ENCODE measurements around the gene SEC16A.

The SEC16A gene

GRCh38 chr9:136482793-136483588, at the start of gene SEC16A:
SEC16A (minus strand) TSS chr9:136483040; CDS start chr9:136477615, 5,425 bp downstream.
- DNase-seq (ENCODE audit: low read depth, low spot score): peak; percentile 98
- in situ Hi-C loops (cut with HindIII; ENCODE audit: low sequenced_read_pairs): loop anchor here (10.0 kb wide), 1 partner anchor 62 kb away; the partner anchor contains the start of gene NOTCH1
- no peak for TF ChIP-seq CTCF (IDR thresholded peaks at IDR 0.05; ENCODE audit: low read depth, low read length)
- H3K4me3 ChIP-seq (ENCODE audit: low read depth, low read length): peak within 1 kb of the TSS; percentile 93

- TF ChIP-seq CTCF (IDR thresholded peaks at IDR 0.05; ENCODE audit: low read depth, low read length): no peak
- DNase-seq (ENCODE audit: low read depth, low spot score): no peak
- in situ Hi-C loops (cut with HindIII; ENCODE audit: low sequenced_read_pairs): no loop called here
- H3K4me3 ChIP-seq (ENCODE audit: low read depth, low read length): no peak overlapping the region
These were observed 49.3 kb upstream of the SEC16A start for GRCh38 chr9:136531904-136532798.

- H3K4me3 ChIP-seq (ENCODE audit: low read depth, low read length): no peak overlapping the region
- no peak for DNase-seq (ENCODE audit: low read depth, low spot score)
- in situ Hi-C loops (cut with HindIII; ENCODE audit: low sequenced_read_pairs): no loop called here
- TF ChIP-seq CTCF (IDR thresholded peaks at IDR 0.05; ENCODE audit: low read depth, low read length): no peak
These were observed 48.5 kb upstream of the SEC16A start for GRCh38 chr9:136531186-136531903.

- DNase-seq (ENCODE audit: low read depth, low spot score): no peak
- no peak for TF ChIP-seq CTCF (IDR thresholded peaks at IDR 0.05; ENCODE audit: low read depth, low read length)
- in situ Hi-C loops (cut with HindIII; ENCODE audit: low sequenced_read_pairs): no loop called here
- H3K4me3 ChIP-seq (ENCODE audit: low read depth, low read length): no peak overlapping the region
These were observed 47.7 kb upstream of the SEC16A start for GRCh38 chr9:136530461-136531089.

- no peak for DNase-seq (ENCODE audit: low read depth, low spot score)
- in situ Hi-C loops (cut with HindIII; ENCODE audit: low sequenced_read_pairs): no loop called here
- H3K4me3 ChIP-seq (ENCODE audit: low read depth, low read length): no peak overlapping the region
- TF ChIP-seq CTCF (IDR thresholded peaks at IDR 0.05; ENCODE audit: low read depth, low read length): no peak
These were observed 46.9 kb upstream of the SEC16A start for GRCh38 chr9:136529516-136530460.
